PFSK-1 (cell line): ENCODE results near the gene CTPS1.

Experiments
- FOXP2 ChIP-seq: optimal IDR thresholded peaks from 2 replicates; pipeline ENCODE3; 2011; ENCODE audit warnings: borderline replicate concordance, control low read depth, inconsistent platforms; ENCODE audit not compliant: insufficient read depth; ENCODE audit errors: extremely low read length, extremely low read depth
- POLR2AphosphoS5 ChIP-seq: IDR thresholded peaks from 2 replicates; pipeline ENCODE4 v1.6.1; 2012; ENCODE audit warnings: low read depth, mild to moderate bottlenecking, control low read depth, low read length, moderate library complexity
- SIN3A ChIP-seq: IDR thresholded peaks from 2 replicates; pipeline ENCODE4 v1.6.1; 2012; ENCODE audit warnings: mild to moderate bottlenecking, low read length, moderate library complexity, borderline replicate concordance; ENCODE audit not compliant: insufficient read depth
- TAF1 ChIP-seq: IDR thresholded peaks from 2 replicates; pipeline ENCODE4 v1.6.1; 2012; ENCODE audit warnings: low read length, control low read depth, borderline replicate concordance; ENCODE audit not compliant: insufficient read depth
- TF ChIP-seq, protein P1 (sequence below), 2 experiments: IDR thresholded peaks; 2 replicates each; pipeline versions ENCODE4 v1.6.1 to v1.8.0; 2011 to 2012; ENCODE audit warnings: low read depth in 2 of 2, low read length in 2 of 2, control low read depth in 1 of 2, inconsistent platforms in 1 of 2, mild to moderate bottlenecking in 1 of 2, moderate library complexity in 1 of 2; ENCODE audit not compliant: insufficient read depth in 1 of 2

DNA sequence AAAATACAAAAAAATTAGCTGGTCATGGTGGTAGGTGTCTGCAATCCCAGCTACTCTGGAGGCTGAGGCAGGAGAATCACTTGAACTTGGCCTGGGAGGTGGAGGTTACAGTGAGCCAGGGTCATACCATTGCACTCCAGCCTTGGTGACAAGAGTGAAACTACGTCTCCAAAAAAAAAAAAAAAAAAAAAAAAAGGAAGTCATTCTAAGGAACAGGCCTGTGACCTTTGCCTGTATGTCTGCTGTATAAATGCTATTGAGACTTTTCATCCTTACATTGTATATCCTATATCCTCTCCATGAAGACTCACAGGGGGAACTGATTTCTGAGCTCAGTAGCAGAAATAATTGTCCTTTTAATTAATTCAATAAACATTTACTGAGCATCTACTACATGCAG lies 7.5 kb upstream of the CTPS1 start:
- TF ChIP-seq POLR2AphosphoS5 (no peak), TAF1 (no peak), SIN3A (no peak), FOXP2 (no peak)
- TF ChIP-seq, protein P1, sequence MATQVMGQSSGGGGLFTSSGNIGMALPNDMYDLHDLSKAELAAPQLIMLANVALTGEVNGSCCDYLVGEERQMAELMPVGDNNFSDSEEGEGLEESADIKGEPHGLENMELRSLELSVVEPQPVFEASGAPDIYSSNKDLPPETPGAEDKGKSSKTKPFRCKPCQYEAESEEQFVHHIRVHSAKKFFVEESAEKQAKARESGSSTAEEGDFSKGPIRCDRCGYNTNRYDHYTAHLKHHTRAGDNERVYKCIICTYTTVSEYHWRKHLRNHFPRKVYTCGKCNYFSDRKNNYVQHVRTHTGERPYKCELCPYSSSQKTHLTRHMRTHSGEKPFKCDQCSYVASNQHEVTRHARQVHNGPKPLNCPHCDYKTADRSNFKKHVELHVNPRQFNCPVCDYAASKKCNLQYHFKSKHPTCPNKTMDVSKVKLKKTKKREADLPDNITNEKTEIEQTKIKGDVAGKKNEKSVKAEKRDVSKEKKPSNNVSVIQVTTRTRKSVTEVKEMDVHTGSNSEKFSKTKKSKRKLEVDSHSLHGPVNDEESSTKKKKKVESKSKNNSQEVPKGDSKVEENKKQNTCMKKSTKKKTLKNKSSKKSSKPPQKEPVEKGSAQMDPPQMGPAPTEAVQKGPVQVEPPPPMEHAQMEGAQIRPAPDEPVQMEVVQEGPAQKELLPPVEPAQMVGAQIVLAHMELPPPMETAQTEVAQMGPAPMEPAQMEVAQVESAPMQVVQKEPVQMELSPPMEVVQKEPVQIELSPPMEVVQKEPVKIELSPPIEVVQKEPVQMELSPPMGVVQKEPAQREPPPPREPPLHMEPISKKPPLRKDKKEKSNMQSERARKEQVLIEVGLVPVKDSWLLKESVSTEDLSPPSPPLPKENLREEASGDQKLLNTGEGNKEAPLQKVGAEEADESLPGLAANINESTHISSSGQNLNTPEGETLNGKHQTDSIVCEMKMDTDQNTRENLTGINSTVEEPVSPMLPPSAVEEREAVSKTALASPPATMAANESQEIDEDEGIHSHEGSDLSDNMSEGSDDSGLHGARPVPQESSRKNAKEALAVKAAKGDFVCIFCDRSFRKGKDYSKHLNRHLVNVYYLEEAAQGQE (IDR thresholded peaks at IDR 0.05; ENCODE audit: insufficient read depth in 1 of 2, low read depth in 2 of 2, low read length in 2 of 2), result no peak
